GM21576 (cell line): ENCODE results near the gene GRHL3.

ENCODE experiments used
- ATAC-seq: cut with Tn5 transposase; IDR thresholded peaks from one replicate; pipeline ENCODE4 v1.9.1; 2021; ENCODE audit warnings: mild to moderate bottlenecking, moderate library complexity; ENCODE audit not compliant: unreplicated experiment

Gene GRHL3

GRCh38 chr1:24292887-24293286 is 26.3 kb upstream of the GRHL3 start:
- ATAC-seq, result no peak

GRCh38 chr1:24293392-24294227 is 25.5 kb upstream of the GRHL3 start:
- no peak for ATAC-seq

GRCh38 chr1:24294228-24294672 is 24.9 kb upstream of the GRHL3 start:
- ATAC-seq, result no peak

GRCh38 chr1:24294716-24295371 is 24.3 kb upstream of the GRHL3 start:
- no peak for ATAC-seq

DNA sequence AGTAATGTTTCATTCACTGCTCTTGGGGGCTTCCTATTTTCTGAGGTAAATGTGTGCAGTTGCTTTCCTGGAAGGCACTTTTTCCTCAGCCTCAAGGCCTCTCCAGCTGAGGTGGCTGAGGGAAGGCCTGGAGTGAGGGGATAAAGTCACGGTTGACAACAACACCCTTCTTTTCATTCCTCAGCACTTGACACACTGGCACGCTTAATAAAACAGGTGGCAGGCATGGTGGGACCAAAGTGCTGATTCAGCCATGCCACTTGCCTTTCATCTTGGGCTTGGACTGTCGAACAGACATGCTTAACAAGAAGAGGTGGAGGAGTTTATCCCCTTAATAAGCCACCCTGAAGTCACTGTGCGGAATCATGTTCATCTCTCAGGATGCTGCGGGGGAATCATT is 23.6 kb upstream of the GRHL3 start:
- no peak for ATAC-seq

DNA sequence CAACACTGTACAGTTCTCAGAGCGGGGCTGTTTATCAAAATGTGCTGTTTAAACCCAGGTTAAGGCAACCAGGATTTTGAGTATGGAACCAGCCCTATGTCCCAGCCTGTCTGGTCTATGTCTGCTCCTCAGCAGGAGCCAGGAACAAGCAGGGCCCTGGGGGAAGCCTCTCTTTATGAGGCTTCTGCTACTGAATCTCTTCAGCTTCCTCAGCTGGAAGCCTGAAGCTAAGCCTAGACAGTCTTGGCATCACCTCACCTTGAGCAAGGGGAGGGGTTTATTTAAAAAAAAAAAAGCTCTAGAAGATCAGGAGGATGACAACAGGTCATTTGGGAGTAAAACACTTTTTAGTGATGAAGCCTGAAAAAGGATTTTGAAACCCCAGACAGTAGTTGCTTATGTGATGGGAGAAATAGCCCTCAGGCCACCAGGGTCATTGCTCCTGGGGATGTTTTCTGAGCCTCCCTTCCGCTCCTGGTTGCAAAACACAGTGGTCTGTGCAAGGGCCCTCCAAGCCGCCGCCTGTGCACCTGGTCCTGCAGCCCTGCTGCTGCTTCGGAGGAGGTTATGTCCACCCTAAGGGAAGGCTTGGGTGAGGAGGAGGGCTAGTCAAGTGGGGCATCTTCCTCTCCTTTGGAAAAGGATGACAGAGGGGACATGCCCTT is 21.8 kb upstream of the GRHL3 start:
- no peak for ATAC-seq

- no peak for ATAC-seq
Observed at GRCh38 chr1:24297852-24298232, 21.3 kb upstream of the GRHL3 start.

DNA sequence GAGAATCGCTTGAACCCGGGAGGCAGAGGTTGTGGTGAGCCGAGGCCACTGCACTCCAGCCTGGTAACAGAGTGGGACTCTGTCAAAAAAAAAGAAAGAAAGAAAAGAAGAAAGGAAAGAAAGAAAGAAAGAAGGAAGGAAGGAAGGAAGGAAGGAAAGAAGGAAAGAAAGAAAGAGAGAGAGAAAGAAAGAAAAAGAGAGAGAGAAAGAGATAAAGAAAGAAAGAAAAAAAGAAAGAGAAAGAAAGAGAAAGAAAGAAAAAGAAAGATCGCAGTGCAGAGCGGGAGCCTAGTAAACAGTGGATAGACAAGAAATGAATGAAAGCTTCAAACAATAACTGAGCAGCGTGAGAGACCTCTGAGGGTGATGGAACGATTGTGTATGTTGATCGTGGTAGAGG is 20.6 kb upstream of the GRHL3 start:
- no peak for ATAC-seq

- ATAC-seq, result no peak
Observed at GRCh38 chr1:24299901-24300300, 19.3 kb upstream of the GRHL3 start.

GRCh38 chr1:24300971-24301784 is 18.0 kb upstream of the GRHL3 start:
- ATAC-seq, result no peak

GRCh38 chr1:24301785-24302175 is 17.4 kb upstream of the GRHL3 start:
- ATAC-seq, result no peak

GRCh38 chr1:24302209-24302611 is 16.9 kb upstream of the GRHL3 start:
- ATAC-seq, result no peak

- ATAC-seq, result no peak
Observed at GRCh38 chr1:24303600-24303999, 15.6 kb upstream of the GRHL3 start.

DNA sequence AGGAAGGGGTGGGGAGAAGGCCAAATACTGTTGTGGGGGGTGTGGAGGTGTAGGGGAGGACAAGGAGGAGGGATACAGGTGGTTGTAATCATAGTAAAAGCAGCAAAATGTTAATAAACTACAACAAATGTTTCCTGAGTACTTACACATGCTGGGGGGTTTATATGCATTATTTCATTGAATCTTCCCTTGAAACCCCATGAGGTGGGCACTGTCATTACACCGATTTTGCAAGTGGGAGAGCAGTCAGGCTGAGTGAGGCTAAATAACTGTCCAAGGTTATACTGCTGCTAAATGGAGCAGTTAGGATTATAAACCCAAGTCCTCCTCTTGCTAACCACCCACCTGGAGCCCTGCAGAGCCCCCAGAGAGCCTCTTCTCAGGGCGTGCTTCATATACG is 14.4 kb upstream of the GRHL3 start:
- no peak for ATAC-seq

- ATAC-seq, result no peak
Observed at GRCh38 chr1:24308365-24309015, 10.7 kb upstream of the GRHL3 start.

- no peak for ATAC-seq
Observed at GRCh38 chr1:24309762-24310485, 9.2 kb upstream of the GRHL3 start.

- no peak for ATAC-seq
Observed at GRCh38 chr1:24311234-24311633, 7.9 kb upstream of the GRHL3 start.

- ATAC-seq, result no peak
Observed at GRCh38 chr1:24311741-24312140, 7.4 kb upstream of the GRHL3 start.

GRCh38 chr1:24315391-24315790 is 3.8 kb upstream of the GRHL3 start:
- ATAC-seq, result no peak

DNA sequence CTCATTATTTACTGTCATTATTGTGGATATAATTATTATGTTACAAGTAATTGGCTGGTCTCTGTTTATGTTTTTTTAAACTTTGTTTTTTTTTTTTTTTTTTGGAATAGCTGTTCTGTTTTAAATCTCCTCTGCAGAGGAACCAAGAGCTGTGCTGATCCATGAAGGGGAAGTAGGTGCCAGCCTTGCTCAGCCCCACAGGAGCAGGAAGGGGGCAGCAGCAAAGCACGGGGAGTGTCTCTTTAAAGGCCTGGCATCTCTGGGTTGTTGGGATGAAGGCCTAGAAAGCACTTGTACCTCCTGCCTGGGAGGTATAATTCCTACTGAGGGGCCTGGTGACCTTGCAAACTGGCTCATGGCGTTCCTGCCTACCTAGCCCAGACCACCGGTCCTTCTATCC is 2.5 kb upstream of the GRHL3 start:
- ATAC-seq, result no peak
